Posterior vena cava (tissue), 2 donors: Measurements from ENCODE around the gene GARS1. TPM values are rescaled to one million over a fixed set of nuclear protein-coding genes. Genes with fewer than 3 reads are reported as not detected.

Experiments used
- DNase-seq: peaks from one replicate; pipeline ENCODE4 v3.0.0-alpha.2; 2020; ENCODE audit warnings: low spot score
- intact Hi-C, 2 donors: fragments of 100-400 bp; cut with DNase I; formaldehyde crosslinking; loops; one replicate each; pipeline versions ENCODE4 v1.14.1 to v1.14.2; 2022 to 2023
- total RNA-seq, 2 donors: library from RNA; stranded (reverse); fragmentation: NEBNext Ultra II Directional; extraction: Animal tissue kit (Norgen Biotek cat#: 25700); gene quantifications; one replicate each; pipeline ENCODE4 v1.2.1, GENCODE V29; 2021
- donor health status: DM: yes; HTN: yes; CAD: no.
- donor health status: DM: yes; HTN: yes; CAD: no.

The GARS1 gene
- total RNA-seq, 2 donors from 2014 or later = 82.8 to 98.1 TPM

DNA sequence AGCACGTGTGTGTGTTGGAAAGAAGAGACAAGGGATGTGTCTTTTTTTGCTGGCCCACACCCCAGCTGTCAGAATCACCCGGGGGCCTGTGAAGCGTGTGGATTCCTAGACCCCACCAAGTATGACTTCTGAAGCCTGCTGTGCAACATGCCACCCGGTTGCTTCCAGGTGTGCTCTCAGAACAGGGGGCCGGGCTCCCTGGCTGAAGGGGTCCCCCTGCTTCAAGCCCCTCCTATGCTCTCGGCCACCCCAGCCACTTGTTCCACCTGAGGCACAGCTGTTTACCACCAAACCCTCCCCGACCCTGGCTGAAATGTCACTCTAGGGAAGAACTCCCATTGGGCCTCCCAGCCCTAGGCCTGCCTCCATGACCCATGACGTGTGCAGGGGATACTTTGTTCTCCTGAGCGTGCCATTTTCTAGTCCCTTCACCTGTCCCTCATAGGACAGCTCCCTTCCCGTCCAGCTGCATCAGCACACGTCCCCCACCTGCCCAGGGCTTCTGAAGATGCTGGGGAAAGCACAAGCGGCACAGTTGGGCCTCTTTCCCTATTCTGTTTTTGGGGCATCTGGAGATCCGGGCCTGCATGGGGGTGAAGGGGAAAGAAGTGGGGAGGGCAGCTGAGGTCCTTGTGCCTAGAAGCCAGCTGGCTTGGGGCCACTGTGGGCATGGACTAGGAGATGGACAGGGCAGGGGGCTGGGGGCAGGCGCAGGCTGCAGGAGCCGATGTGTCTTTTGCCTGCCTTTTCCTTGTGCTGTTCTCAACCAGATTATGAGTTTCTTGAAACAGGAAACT is 54.3 kb downstream of the GARS1 start:
- DNase-seq = no peak
- intact Hi-C loops = no loop called here

DNA sequence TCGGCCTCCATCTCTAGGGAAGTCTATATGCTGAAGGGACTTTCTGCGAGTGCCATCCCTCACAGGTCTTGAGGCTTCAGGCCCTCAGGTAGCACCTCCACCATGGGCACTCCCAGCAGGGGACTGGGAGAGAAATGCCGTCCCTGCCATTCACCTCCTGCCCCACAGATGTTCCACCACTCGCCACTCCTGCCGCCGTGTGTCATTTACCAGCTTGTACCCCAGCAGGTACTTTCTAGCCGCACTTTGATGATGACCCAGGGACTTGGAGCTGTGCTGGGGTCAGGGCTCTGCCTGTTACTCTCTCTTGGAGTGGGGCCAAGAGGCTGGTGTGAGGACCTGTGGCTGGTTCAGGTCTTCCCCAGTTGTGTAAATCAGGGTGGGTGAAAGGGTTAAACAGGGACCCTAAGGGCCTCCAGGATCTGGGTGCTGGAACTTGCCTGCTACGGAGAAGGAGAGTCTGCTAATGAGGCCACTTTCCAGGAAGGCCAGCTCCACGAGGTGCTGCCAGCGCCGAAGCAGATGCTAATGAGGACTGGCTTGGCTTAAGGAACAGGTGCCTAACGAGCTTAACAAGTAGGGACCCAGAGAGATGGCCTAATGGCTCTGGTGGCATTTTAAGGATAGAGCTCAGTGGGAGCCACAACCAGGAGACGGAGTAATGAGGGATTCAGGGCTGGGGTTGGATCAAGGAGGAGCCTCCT is 55.2 kb downstream of the GARS1 start:
- no peak for DNase-seq
- intact Hi-C loops = no loop called here

DNA sequence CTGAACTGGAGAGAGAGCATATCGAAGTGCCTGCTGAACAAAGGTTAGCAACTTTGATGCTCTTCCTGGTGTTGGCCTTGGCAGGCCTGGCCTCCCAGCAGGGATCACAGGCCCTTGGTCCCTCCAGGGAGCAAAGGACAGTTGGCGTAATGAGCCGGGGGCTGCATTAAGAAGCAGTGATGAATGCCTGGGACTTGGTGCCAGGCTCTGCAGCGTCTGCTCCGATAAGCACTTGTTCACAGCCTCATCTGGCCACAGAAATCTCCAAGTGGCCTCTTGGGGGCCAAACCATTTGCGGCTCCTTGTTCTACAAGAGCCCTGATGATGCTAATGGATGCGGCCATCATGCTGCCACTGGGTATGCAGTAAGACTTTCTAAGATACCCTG is 55.7 kb downstream of the GARS1 start:
- intact Hi-C loops = no loop called here
- no peak for DNase-seq

DNA sequence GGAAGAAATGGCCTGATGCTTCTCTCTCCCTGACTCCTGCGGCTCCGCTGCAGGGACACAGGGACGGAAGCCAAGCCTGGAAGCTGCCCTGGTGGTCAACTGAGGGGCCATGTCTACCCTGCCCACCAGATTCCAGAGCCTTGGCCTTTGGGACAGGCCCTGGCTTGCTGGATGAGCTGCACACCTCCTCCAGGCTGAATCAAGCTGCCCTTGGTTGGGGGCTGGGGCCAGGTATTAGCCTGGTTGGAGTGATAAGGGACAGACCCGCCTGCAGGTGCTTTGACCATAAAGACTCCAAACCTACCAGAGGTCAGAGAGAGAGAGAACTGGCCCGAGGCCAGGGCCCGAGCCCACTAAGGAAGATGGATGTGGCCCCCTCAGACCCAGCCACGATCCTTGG is 57.5 kb downstream of the GARS1 start:
- intact Hi-C loops = no loop called here
- DNase-seq = no peak

DNA sequence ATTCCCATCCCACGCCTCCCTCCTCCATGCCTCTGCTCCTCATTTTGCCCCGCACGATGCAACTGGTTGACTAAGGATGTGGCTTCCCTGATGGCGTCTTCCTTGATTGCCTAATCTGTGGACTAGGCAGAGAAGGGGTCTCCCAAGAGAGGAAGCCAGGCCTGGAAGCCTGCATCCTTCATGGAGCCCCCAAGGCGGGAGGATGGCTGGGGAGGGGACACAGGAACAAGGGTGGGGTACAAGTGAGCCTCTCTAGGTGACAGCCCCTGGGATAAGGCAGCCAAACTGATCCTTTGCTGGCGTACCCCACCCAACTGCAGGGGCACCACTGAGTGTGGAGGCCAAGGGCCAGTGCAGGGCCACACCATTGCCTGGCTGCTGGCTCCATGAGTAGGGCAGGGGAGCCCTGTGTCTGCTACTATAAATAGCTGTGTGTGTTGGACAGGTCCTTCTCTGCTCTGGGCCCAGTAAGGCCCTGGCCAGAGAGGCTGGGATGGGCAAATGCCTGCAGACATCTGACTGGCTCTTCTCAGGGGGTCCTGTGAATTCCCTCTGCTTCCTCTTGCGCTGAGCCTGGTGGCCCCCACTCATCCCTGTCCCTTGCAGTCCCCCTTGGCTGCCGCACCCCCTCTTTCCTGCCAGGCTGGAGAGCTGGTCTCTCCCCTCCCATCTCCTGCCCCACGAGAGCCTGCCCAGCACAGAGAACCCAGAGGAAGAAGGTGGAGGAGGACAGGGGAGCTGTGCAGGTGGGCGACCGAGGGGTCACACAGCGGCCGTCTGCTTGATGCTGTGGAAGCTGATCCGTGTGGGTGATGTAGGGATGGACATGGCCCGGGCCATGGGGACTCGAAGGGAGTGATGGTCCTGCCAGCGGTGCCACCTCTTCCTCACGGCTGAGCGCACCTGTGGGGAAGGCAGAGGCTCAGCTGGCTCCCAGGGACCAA is 58.3 kb downstream of the GARS1 start:
- peak; percentile 80 for DNase-seq

DNA sequence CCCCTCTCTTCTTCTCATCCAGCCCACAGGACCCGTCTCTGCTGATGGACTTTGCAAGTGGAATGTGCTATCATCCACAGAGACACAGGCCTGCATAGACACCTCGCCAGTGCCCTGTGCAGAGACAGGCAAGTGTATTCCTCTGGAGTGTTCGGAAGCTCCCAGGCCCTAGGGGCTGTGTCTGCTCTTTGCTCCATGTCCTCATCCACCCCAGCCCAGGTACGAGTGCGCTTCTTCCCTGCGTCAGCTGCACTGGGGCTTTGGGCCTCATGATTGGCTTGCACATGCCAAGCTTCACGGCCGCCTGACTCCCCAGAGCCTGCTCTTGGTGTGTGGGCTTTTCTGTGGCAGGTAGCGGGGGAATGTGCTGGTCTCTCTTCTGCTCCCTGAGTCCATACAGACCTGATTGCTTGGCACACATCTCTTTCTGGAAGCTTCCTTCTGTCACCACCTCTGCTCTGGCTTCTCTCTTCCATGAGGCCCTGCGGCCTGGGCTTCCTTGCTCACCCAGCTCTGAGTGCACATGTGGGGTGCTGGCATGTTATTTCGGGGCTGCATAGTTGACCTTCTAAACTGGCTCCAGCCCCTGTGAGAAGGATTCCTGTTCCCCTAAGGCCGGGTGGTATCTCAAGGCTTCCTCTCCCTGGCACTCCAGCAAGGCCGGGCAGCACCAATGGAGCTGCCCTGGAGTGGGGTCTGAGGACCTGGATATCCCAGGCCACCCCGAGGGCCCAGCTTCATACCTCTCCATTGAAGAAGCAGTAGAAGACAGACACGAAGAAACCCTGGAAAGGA is 59.8 kb downstream of the GARS1 start:
- intact Hi-C loops = no loop called here

More for the DNA sequence above, 58.3 kb downstream of the GARS1 start:
- intact Hi-C loops = no loop called here

DNA sequence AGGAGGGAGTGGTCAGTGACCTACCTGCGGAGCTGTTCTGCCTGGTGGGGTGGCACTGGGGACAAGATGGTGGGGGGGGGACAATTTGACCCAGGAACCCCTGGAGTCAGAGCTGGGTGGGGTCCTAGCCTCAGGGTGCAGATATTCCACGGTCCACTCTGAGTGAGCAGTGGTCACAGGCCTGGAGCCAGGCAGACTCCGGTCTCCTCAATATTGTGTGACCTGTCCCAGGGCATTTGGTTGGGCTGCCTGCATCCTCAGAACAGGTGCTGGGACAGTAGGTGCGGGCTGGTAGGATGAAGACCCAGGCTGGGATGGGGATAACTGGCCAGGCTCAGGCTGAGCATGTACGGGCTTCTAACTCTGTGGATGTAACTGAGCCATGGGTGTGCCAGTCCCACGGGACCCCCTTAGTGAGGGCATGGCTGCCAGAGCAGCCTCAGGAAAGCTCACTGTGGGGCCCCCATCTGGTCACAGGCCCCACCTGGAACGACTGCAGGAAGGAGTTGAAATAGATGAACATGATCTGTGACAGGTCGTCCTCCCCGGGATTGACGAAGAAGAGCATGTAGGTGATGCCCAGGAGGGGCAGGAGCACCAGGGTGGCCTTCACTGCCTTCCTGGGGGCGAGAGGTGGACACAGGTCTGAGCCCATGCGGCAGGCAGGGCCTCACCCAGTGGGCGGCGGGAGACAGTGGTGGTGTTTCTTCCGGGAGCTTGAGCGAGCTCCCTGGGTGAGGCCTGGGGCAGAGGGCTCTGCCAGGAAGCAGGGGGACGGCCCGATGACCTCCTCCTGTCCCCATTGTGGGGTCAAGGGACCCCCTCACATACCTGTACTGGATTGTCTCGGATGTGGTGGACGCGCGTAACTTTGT is 60.7 kb downstream of the GARS1 start:
- intact Hi-C loops = no loop called here
- peak; percentile 66 for DNase-seq

More for the DNA sequence above, 59.8 kb downstream of the GARS1 start:
- DNase-seq = peak; percentile 45

DNA sequence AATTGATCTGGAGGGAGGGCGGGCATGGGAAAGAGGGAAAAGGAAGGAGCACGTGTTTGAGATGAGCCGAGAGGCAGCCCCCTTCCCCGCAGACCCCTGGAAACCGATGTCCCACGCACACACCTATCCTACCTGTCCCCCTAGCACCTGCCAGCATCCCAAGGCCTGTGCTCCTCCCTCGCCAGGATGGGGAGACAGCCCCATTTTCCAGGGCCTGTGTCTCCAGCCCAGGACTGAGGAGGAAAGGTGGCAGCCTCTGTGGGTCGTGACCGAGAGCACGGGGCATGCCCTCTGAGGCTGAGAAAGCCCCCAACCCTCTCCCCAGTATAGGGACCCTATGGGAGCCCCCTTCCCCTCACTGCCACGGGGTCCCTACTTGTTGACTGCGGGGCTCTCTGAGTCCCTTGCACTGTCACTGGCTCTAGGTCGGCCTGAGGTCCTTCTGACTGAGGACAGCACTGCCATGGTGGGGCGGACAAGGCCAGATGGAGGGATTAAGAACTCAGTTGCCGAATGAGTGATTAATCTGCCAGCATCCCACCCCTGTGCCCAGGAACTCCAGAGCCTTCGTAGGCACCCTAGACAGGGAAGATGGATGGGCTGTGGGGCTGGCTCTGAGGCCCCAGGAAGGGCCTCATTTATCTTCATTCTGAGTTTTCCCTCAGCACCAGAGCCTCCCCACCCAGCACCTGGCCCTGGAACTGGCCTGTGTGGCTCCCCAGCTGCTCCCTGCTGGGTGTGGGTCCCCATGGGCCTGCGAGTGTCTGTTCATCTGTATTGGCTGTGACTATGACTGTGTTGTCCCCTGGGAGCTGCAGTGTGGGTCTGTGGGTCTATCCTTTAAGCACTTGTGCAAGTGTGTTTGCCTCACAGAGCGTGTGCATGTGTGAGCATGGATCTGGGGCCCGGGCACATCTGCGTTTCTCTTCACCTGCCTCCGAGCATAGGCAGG is 61.6 kb downstream of the GARS1 start:
- DNase-seq = peak; percentile 76
- intact Hi-C loops = no loop called here

DNA sequence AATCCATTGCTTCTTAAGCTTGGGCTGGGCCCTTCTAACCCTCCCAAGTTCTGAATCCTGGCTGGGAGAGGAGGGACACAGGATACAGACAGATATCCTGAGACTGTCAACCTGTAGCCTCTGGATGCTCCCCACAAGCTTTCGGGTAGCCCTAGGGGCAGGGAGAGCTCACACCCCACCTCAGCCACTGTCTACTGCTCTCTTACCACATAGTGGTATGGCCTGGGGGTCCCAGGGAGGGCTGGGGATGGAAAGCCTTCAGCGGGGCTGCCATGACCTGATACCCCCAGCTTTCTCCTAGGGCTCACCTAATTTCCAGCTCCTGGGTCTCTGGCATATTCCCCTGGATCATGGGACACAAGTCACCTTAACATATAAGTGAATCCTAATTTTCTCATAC is 62.5 kb downstream of the GARS1 start:
- intact Hi-C loops = no loop called here
- DNase-seq = no peak

DNA sequence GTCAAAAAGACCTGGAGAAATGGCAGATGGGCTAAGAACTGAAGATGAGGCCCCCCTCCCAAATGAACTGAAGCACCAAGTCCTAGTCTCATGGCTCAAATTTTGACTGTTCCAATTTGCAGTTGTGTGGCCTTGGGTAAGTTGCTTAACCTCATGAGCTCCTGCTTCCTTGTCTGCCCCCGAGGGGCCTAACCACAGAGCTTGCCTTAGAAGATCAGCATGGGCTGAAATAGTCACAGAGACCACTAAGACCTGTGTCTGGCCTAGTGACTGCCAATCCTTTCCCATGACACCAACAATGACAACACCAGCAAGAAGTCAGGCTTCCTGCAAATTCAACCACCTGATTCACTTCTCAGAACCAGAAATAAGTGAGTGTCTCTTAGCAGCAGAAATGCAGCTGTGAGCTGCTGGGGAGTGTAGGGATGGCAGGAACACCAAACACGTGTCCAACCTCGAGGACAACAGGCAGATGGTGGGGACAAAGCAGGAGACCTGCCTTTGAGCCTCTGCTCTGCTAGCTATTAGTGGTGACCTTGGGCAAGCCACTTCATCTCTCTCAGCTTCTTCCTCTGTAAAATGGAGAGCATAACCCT is 63.9 kb downstream of the GARS1 start:
- DNase-seq = peak; percentile 19
- intact Hi-C loops = no loop called here

DNA sequence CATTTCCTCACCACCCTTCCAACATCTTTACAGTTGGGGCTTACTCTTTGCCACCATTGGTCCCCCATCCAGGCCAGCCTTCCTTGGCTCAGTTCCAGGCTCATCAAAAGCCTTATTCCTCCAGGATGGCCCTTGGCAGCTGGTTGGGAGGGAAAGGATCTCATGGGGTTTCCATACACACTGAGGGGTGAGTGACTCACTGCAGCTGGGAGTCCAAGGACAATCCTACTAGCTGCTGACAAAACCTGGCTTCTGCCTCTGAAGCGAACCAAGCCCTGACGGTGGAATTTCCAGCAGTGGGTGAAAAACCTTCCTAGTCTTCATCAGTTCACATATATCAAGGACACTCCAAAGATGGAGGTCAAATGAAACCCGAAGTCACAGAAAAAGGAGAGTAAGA is 64.6 kb downstream of the GARS1 start:
- peak; percentile 38 for DNase-seq
- intact Hi-C loops = no loop called here

DNA sequence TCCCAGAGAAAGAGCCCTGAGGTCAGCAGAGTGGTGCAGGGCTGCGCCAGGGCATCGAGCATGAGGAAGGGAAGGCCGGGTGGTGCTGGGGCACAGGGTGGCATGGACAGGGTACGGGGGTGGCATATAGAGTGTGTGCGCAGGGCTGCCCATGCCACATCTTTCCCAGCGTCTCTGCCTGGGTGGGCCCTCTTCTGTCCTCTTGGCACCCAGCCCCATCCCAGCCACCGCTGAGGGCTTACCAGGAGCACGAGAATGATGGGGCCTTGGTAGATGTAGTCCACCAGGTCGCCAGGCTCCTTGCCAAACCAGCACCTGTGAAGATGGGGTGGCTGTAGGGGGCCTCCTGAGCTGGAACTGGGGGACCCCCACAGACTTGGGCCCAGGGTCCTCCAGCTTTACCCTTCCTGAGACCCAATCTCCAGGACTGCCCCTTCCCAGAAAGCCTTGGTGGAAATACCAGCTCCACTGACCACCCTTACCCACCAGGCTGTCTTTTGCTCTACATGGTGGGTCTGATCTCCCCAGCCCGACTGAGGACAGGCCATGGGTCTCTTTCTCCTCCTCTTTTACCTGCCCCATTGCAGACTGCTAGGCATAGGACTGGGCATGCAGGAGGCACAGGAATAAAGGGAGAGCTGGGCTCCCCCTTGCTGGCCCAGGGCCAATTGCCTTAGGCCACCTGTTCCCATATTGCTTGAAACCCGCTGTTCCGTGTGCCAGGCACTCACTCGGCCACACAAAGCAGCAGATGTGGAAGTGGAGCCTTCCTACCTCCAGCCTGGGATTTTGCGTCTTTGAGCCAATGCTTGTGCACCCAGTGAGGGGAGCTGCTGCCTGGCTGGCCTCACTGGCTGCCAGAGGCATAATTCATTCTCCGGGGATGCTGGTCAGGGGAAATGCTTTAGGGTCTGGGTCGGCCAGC is 65.9 kb downstream of the GARS1 start:
- intact Hi-C loops = no loop called here
- DNase-seq = peak; percentile 58

DNA sequence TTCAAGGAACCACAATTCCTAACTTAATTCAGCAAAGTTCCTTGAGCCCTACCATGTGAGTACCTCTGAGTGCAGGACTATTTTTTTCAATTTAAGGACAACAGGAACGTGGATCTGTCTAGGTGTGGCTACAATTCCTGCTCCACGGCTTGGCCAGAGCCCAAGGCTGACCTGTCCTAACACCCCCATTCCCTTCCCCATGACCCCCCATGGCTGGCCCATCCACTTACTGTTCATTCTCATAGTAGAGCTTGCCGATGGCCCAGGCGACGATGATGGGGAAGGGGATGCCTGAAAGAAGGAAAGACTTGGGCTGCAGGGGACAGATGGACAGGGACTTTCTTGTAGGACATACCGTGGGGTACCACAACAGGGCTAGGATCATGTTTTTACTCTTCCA is 67.2 kb downstream of the GARS1 start:
- DNase-seq = peak; percentile 68
- intact Hi-C loops = no loop called here

DNA sequence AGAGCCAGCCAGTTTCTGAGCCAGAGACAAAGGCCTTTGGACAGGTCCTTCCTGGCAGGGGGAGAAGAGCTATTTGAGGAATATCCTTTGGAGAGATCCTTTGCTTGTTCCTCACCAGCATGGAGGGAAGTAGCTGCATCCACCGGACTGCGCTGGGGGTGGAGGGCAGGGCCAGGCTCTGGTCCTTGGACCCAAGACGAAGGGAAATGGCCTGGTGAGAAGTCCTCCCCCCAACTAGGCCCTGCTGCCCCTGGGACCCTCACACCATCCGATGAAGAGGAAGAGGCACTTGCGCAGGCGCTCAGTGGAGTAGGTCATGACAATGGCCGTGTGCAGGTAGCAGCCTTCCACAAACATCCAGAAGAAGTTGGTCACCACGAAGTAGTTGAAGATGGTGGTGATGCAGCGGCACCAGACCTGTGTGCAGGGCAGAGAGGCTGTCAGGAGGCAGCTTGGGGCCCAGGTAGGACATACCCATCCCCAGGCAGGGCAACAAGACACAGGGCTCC is 67.8 kb downstream of the GARS1 start:
- intact Hi-C loops = no loop called here
- peak; percentile 43 for DNase-seq

DNA sequence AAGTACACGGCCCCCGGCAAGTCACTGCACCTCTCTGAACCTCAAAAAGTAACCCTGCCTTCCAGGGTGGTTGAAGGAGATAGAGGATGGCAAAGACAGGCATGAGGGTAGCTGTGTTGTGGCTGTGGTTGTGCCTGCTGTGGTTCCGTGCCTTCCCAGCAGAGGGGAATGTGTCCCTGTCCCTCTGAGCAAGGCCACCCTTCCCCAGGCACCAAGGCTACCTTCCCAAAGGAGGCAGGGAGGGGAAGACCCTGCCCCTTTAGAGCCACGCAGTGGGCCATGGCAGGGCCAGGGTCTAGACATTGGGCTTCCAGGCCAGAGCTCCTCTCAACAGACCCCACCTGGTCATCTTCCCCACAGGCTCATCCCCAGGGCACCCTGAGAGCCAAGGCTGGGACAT is 68.7 kb downstream of the GARS1 start:
- DNase-seq = peak; percentile 70
- intact Hi-C loops = no loop called here
